ENCODE measurements around the gene SPAG5.
"Not testable (repeated sequence)": the region's sequence is repeated elsewhere in the genome, so short reads cannot be mapped to it uniquely, and the experiment has no call there.

The SPAG5 gene

DNA sequence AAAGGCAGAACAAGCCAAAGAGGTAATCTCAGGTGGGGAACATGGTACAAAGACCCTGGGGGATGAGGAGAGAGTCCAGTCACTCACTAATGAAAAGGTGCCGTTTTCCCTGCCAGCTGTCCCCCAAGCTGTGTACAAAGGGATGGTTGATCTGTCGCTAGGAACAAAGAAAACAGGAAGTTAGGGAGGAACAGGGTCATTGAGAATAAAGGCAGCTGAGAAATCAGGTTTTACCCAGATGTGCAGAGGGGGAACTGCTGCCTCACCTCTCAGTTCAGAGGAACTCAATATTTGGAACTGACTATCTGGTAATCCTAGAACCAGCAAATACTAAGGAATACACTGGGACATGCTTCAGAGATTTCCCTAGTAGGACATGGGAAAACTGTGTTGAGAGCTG, 13.7 kb upstream of the SPAG5 start:
- DNase-seq: no peak

DNA sequence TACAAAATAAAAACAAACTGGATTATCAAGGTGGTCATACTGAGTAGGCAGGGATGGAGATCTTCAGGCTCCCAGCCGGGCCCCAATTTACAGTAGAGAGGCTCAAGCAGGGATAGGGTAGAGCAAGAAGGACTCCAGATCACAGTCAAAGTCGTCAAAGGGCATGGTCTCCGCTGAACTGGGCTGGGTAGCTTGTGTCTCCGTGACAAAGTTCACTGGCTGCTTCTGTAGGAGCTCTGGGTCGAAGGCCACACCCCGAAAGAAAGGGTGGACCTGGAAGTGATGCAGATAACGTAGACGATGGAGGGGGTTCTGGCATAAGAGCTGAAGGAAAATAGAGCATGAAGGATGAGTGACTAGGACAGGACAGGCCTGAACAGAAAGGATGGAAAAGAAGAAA, 11.6 kb upstream of the SPAG5 start:
- no peak for DNase-seq

DNA sequence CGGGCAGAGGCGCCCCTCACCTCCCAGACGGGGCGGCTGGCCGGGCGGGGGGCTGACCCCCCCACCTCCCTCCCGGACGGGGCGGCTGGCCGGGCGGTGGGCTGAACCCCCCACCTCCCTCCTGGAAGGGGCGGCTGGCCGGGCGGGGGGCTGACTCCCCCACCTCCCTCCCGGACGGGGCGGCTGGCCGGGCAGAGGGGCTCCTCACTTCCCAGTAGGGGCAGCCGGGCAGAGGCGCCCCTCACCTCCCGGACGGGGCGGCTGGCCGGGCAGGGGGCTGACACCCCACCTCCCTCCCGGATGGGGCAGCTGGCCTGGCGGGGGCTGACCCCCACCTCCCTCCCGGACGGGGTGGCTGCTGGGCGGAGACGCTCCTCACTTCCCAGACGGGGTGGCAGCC, 5.2 kb upstream of the SPAG5 start:
- not testable (repeated sequence) for DNase-seq

DNA sequence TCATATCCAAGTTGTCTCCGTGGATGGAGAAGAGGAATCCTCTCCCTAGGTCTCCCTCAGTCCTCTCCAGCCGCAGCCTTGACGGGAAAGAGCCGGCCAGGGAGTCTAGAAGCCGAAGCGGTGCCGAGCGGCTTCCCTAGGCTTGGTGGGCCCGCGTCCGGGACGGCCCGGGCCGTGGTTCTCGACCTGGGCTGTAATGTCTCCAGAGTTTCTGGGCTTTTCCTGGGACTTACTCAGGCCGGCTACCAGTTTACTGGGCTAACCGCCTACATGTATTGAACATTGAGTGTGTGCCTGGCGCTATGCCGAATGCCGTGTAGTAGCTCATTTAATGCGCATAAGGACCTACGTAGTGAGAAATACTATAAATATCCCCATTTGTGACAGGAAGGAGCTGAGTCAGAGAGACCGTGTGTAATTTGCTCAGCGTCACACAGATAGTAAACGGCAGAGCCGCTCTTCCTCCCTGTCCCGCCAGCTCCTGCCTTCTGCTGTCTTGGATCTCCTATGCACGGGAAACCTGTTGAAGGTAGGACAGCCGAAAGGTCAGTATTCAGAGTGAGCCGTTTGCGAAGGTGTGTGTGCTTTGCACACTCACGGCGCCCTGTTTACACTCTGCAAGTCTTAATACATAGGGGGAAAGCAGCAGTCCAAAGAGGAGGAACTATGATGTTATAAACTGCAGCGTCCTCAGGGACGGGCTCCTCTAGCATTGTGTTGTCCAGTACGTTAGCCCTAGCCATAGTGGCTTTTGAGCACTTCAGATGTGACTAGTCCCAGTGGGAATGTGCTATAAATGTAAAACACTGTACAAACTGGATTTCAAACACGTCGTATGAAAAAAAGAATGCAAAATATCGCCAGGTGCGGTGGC, 723 bp upstream of the SPAG5 start:
- DNase-seq: peak; percentile 87

DNA sequence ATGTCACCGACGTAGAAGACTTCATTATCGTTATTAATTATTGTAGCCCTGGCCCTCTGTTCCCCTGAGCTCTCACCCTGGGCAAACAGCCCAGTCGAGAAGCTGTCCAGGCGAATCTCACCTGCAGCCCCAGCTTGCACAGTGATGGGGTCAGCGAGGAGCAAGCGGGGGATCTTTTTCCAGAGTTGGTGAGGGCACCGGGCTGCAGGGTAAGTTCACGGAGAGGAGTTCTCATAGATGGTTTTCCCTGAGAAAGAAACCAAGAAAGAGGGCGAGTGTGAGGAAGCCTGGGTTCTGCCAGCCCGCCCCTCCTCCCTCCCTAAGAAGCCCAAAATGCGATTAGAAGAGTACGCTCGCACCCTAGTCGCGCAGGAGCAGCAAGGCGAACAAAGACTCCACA, 436 bp downstream of the SPAG5 start:
- DNase-seq: no peak

DNA sequence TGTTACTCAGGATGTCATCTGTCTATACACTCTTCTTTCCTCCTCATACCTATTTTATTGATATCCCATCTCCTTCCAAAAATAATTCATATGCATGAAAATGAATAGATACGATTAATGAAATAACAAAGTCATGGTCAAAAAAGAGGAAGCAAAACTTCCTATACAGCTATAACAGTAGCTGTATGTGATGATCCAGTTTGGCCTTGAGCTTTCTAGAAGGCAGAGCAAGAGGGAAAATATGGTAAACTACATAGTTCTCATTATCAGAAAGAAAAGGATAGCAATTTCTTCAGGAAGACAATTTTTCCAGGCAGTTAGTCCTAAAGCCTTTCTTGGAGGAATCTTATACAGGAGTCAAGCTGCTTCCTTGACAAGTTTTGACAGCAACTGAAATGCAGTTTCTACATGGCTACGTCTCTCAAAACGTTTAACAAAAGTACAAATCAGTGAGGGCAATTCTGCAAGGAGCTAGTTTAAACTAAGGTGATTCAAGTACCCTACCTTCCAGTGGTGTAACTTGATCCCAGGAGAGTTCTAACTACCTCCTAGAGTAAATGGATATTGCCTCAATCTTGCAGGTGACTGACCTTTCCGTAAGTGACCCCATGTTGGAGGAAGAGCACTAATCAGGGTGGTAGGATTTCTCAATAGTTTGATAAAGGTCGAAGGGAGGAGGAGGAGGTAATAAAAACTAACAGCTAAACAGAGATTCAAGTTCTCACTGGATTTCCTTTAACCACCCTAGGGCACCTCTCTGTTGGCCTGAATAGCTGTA, 1.0 kb downstream of the SPAG5 start:
- DNase-seq: no peak

DNA sequence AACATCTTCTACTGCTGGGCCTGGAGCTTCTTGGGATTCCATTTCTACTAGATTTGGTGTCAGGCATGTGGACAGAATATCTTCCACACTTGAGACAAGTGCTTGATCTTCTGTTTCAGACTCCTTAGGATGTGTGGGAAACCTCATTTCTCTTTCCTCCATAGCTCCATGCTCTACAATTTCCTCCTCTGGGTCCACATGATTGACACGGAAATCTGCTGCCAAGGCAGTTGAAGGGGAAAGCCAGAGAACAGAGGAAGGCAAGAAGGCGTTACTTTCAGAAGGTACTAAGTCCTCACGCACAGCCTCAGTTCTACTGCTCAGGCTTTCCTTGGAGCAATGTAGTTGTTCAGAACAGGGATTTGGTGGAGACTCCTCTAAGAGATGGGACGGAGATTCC, 6.6 kb downstream of the SPAG5 start:
- DNase-seq: no peak

DNA sequence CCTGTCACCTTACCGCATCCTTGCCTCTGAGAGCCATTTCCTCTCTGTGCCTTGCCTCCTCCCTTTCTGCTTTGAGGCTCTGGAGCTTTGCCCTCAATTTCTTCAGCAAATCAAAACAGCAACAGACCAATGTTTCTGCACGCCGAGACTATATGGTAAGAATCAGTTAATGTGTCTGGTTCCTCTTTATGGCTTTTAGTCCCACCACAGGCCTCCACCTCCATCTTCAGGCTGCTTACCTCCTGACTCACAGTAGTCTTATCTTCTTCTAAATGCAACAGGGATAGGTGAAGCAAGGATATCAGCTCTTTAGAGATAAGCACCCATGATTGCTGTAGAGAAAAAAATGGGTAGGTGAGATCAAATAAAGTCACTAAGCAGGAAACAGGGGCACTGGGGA, 13.0 kb downstream of the SPAG5 start:
- no peak for DNase-seq

DNA sequence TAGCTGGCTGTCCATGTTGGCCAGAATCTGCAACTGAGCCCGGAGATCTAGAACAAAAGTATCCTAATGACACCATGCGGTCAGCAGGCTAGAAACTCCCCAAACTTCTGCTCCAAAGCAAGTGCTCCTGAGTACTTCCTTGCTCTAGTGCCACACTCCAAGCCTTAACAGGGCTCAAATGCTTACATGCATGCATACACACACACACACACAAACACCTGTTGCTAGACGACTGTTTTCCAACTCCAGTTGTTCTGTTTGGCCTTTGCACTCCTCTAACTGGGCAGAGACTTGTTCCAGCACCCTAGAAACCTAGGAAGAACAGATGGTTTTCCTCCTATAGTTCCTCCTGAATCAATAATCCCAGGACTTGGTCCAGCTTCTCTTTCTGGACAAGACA, 14.4 kb downstream of the SPAG5 start:
- DNase-seq: no peak

DNA sequence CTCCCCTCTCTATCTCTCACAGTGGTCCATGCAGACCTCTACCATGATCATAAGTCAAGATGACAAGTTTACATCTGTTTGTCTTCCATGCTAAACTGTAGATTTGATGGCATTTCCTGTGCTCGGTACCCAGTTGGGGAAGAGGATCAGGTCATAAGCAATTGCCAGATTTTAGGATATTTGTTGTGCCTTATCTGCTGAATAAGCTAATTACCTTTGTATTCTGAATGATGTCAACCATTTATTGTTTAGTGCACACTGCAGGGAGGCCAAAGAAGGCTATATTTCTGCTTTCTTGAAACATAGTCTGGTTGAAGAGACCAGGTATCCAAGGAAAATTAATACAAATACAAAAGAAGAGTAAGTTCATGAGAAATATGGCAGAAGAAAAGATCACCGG, 16.3 kb downstream of the SPAG5 start:
- no peak for DNase-seq

DNA sequence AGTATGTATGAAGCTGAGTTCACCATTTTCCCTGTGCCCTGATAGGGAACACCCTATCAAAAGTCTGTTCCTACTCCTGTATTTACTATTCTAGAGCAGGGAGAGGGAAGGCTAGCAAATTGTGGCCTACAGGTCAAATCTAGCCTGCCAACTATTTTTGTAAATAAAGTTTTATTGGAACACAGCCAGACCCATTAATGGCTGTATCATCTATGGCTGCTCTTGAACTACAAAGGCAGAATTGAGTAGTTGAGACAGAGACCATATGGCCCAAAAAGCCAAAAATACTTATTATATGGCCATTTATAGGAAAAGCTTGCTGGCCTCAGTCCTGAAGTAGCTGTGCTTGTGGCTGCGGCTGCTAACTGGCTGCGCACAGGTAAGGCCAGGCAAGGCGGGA, 17.9 kb downstream of the SPAG5 start:
- DNase-seq: no peak

DNA sequence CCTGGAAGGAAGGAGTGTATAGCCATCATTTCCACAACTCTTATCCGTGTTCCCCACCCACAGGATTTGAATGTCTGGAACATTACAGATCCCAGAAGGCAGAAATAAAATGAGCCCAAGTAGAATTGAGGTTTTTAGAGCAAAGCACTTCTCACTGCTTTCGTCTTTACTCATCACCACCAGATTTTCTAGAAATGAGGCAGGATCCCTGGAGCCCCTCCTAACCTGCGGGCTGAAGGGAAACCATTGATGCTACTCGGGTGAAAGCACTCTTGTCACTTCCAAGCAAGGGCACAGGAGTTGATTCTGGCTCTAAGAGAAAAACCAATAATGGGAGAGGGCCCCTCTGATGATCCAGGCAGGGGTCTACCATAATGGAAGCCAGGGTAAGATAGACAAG, 19.3 kb downstream of the SPAG5 start:
- no peak for DNase-seq

- DNase-seq: no peak
These were observed 20.3 kb downstream of the SPAG5 start for GRCh38 chr17:28578246-28579195.

DNA sequence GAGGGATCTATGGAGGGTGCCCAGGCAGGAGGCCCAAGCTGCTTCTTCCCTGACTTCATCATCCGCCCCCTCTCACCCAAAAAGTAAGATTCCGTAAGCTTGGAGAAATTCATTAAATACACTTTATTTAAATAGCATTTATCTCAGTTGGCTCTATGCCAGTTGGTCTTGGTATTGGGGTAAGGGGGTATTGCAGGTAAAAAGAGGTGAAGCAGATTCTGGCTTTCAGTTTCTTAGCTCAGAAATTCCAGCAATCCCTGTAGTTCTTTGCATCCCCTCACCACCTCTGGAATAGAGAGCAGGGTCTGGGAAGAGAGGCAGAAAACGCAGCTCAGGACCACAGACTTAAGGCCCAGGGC, 21.4 kb downstream of the SPAG5 start:
- DNase-seq: no peak

DNA sequence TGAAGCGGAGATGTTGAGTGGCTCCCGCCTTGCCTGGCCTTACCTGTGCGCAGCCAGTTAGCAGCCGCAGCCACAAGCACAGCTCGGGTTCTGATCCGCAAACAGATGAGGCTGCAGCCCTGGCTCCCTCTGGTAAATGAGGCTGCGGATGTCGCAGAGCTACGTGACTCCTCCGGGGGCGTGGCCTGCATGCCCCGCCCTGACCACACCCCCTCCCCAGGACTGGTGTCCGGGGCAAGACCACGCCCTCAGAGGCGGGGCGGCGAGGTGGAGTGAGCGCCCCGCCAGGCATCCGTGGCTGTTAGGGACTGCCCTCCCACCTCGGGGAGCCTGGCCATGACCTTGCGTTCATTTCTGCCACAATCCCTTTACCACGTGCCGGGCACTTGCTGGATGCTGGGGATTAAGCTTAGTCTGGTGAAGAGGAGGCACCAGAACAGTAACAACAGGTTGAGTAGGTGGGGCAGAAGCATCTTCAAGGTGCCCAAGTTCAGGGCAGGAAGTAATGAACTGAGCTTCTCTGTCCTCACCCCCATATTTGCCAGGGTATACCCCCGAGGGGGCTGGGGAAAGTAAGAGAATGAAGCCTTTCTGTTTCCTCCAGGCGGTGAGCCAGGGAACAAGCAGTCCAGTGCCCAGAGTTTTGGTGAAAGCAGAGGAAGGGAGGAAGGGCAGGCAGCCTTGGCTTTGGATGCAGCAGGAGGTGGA, 21.9 kb downstream of the SPAG5 start, which contains the start of gene ALDOC:
Gene ALDOC (minus strand): TSS at position 138 of the 708 bp plus-strand sequence. CDS start 1,363 bp downstream, outside the sequence.
- DNase-seq: peak; percentile 81 to 89

- DNase-seq: not testable (repeated sequence)
These were observed 22.8 kb downstream of the SPAG5 start for GRCh38 chr17:28576016-28576415.

GRCh38 chr17:28575126-28575795, 23.6 kb downstream of the SPAG5 start:
- no peak for DNase-seq

DNA sequence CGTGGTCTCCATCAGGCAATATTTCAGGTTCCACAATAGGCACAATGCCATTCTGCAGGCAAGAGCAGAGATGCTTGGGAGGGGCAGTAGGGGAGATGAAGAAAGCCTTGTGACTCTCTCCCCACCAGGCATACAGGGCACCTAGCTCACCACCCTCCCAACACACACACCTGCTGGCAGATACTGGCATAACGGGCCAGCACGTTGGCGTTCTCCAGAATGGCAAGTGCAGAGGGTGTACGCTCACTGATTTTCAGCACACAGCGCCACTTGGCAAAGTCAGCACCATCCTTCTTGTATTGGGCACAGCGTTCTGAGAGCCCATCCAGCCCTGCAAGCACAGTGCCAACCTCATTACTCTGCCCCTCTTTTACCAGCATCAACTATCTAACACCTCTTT, 24.3 kb downstream of the SPAG5 start:
- DNase-seq: no peak

- no peak for DNase-seq
These were observed 24.8 kb downstream of the SPAG5 start for GRCh38 chr17:28573966-28574480.

GRCh38 chr17:28573521-28573920, 25.3 kb downstream of the SPAG5 start:
- no peak for DNase-seq

DNA sequence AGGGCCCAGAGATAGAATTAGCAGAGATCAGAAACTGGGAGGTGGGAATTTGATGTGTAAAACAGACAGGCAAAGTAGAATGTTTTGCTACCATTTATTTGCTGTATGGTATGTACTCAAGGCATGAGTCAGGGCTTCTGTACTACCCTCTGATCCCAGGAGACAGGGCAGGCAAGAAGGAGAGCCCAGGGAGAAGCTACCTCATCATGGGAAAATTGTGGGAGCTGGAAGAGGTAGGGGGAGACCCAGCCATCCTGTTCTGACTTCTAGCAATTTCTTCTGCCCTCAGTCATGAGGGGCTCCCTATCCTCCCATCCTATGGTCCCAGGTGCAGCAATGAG, 25.8 kb downstream of the SPAG5 start:
- no peak for DNase-seq

Data from bone marrow (tissue), 2 donors.